Measurements from ENCODE around the gene TNKS1BP1.

DNA sequence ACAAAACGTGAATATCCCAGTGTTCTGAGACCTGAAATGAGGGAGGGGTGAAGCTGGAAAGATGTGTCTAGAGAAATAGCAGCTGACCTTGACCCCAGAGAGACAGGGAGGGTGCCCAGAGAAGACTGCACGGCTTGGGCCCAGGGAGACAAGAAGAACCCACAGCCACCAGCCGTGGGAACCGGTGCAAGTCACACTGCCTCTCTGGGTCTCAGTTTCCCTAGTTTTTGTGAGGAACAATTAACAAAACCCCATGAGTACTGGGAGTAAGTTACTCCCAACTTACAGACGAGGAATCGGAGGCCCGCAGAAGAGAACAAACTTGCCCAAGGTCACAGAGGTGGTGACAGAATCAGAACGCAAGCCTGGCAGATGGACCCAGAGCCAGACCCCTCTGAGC lies 19.2 kb downstream of the TNKS1BP1 start:
- TF ChIP-seq POLR2AphosphoS5 (IDR thresholded peaks at IDR 0.05; ENCODE audit: low read depth, low read length), result no peak
- TF ChIP-seq, protein P1, sequence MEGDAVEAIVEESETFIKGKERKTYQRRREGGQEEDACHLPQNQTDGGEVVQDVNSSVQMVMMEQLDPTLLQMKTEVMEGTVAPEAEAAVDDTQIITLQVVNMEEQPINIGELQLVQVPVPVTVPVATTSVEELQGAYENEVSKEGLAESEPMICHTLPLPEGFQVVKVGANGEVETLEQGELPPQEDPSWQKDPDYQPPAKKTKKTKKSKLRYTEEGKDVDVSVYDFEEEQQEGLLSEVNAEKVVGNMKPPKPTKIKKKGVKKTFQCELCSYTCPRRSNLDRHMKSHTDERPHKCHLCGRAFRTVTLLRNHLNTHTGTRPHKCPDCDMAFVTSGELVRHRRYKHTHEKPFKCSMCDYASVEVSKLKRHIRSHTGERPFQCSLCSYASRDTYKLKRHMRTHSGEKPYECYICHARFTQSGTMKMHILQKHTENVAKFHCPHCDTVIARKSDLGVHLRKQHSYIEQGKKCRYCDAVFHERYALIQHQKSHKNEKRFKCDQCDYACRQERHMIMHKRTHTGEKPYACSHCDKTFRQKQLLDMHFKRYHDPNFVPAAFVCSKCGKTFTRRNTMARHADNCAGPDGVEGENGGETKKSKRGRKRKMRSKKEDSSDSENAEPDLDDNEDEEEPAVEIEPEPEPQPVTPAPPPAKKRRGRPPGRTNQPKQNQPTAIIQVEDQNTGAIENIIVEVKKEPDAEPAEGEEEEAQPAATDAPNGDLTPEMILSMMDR (IDR thresholded peaks at IDR 0.05), result no peak
- no peak for TF ChIP-seq MXI1 (IDR thresholded peaks at IDR 0.05; ENCODE audit: low read depth, low read length)
- TF ChIP-seq RXRA (IDR thresholded peaks at IDR 0.05; ENCODE audit: borderline replicate concordance, low read depth), result no peak
- no peak for TF ChIP-seq FOXJ3 (CRISPR knock-in tag; IDR thresholded peaks at IDR 0.05)
- TF ChIP-seq, protein P2, sequence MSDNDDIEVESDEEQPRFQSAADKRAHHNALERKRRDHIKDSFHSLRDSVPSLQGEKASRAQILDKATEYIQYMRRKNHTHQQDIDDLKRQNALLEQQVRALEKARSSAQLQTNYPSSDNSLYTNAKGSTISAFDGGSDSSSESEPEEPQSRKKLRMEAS (IDR thresholded peaks at IDR 0.05; ENCODE audit: low read depth), result no peak
- TF ChIP-seq EZH2phosphoT487 (IDR thresholded peaks at IDR 0.05; ENCODE audit: borderline replicate concordance, low read depth), result no peak
- no peak for TF ChIP-seq EP300 (IDR thresholded peaks at IDR 0.05; ENCODE audit: borderline replicate concordance in 1 of 2, low read depth in 1 of 2, low read length in 1 of 2)
